Measurements from ENCODE around the gene SIVA1.

SIVA1 gene

GRCh38 chr14:104751539-104752422 is 1.2 kb upstream of the SIVA1 start:
- H3K9me2 ChIP-seq (replicated peaks; ENCODE audit: low read depth, low read length): no peaks in the 10 kb centered on the region
- no peaks in the 10 kb centered on the region for H3K27me3 ChIP-seq (ENCODE audit: insufficient read depth, low read length, poor library complexity, severe bottlenecking)
- H3K9ac ChIP-seq (ENCODE audit: low read depth, low read length, poor library complexity, severe bottlenecking): peak overlapping the region; percentile 98
- peaks cover 36% of the 10 kb centered on the region for H3K4me1 ChIP-seq (ENCODE audit: insufficient read depth, low read length, poor library complexity, severe bottlenecking)
- H2AFZ ChIP-seq (ENCODE audit: low read length): peak overlapping the region; percentile 100
- no peaks in the 10 kb centered on the region for H3F3A ChIP-seq (ENCODE audit: low read depth)
- H3K79me2 ChIP-seq (ENCODE audit: insufficient read depth, low read length): peaks cover 38% of the 10 kb centered on the region
- H3K4me2 ChIP-seq (ENCODE audit: low read depth, low read length, poor library complexity, severe bottlenecking): peak overlapping the region; percentile 93
- H3K36me3 ChIP-seq (ENCODE audit: insufficient read depth, low read length): peaks cover 9% of the 10 kb centered on the region; the same call in 1 of the 2 replicates
- peaks cover 36% of the 10 kb centered on the region for H4K20me1 ChIP-seq (ENCODE audit: insufficient read depth, low read length, poor library complexity, severe bottlenecking)
- no peak for TF ChIP-seq EZH2phosphoT487 (IDR thresholded peaks at IDR 0.05; ENCODE audit: borderline replicate concordance)
- TF ChIP-seq, protein P1, sequence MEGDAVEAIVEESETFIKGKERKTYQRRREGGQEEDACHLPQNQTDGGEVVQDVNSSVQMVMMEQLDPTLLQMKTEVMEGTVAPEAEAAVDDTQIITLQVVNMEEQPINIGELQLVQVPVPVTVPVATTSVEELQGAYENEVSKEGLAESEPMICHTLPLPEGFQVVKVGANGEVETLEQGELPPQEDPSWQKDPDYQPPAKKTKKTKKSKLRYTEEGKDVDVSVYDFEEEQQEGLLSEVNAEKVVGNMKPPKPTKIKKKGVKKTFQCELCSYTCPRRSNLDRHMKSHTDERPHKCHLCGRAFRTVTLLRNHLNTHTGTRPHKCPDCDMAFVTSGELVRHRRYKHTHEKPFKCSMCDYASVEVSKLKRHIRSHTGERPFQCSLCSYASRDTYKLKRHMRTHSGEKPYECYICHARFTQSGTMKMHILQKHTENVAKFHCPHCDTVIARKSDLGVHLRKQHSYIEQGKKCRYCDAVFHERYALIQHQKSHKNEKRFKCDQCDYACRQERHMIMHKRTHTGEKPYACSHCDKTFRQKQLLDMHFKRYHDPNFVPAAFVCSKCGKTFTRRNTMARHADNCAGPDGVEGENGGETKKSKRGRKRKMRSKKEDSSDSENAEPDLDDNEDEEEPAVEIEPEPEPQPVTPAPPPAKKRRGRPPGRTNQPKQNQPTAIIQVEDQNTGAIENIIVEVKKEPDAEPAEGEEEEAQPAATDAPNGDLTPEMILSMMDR (conservative IDR thresholded peaks at IDR 0.05; ENCODE audit: low read length): peak; percentile 70
- peak overlapping the region; percentile 98 for H3K4me3 ChIP-seq (ENCODE audit: low read length, poor library complexity, severe bottlenecking)
- no peaks in the 10 kb centered on the region for H3K9me3 ChIP-seq (ENCODE audit: insufficient read depth, low read depth, low read length)

GRCh38 chr14:104752423-104752734 is 568 bp upstream of the SIVA1 start:
- Histone ChIP-seq H2AFZ (ENCODE audit: low read length) (peak overlapping the region; percentile 100), H3K4me2 (ENCODE audit: low read depth, low read length, poor library complexity, severe bottlenecking) (peak overlapping the region; percentile 93), H3F3A (ENCODE audit: low read depth) (no peaks in the 10 kb centered on the region), H3K4me3 (ENCODE audit: low read length, poor library complexity, severe bottlenecking) (peak overlapping the region; percentile 98), H3K9me3 (ENCODE audit: insufficient read depth, low read depth, low read length) (no peaks in the 10 kb centered on the region), H3K27me3 (ENCODE audit: insufficient read depth, low read length, poor library complexity, severe bottlenecking) (no peaks in the 10 kb centered on the region), H3K36me3 (ENCODE audit: insufficient read depth, low read length) (peaks cover 13% of the 10 kb centered on the region; the same call in 1 of the 2 replicates), H4K20me1 (ENCODE audit: insufficient read depth, low read length, poor library complexity, severe bottlenecking) (peaks cover 41% of the 10 kb centered on the region), H3K79me2 (ENCODE audit: insufficient read depth, low read length) (peaks cover 44% of the 10 kb centered on the region), H3K9ac (ENCODE audit: low read depth, low read length, poor library complexity, severe bottlenecking) (peak overlapping the region; percentile 98), H3K4me1 (ENCODE audit: insufficient read depth, low read length, poor library complexity, severe bottlenecking) (peaks cover 42% of the 10 kb centered on the region), H3K9me2 (replicated peaks; ENCODE audit: low read depth, low read length) (no peaks in the 10 kb centered on the region)
- TF ChIP-seq, protein P1 (conservative IDR thresholded peaks at IDR 0.05; ENCODE audit: low read length): no peak
- no peak for TF ChIP-seq EZH2phosphoT487 (IDR thresholded peaks at IDR 0.05; ENCODE audit: borderline replicate concordance)

- H3K4me1 ChIP-seq (ENCODE audit: insufficient read depth, low read length, poor library complexity, severe bottlenecking): peaks cover 48% of the 10 kb centered on the region
- peak overlapping the region; percentile 99 for H3K4me2 ChIP-seq (ENCODE audit: low read depth, low read length, poor library complexity, severe bottlenecking)
- peak overlapping the region; percentile 88 for H3K4me3 ChIP-seq (ENCODE audit: low read length, poor library complexity, severe bottlenecking)
- H3K9me3 ChIP-seq (ENCODE audit: insufficient read depth, low read depth, low read length): no peaks in the 10 kb centered on the region
- no peaks in the 10 kb centered on the region for H3K27me3 ChIP-seq (ENCODE audit: insufficient read depth, low read length, poor library complexity, severe bottlenecking)
- H3K9ac ChIP-seq (ENCODE audit: low read depth, low read length, poor library complexity, severe bottlenecking): peak overlapping the region; percentile 95
- no peak overlapping the region for H2AFZ ChIP-seq (ENCODE audit: low read length)
- H3K36me3 ChIP-seq (ENCODE audit: insufficient read depth, low read length): peaks cover 23% of the 10 kb centered on the region; the same call in 1 of the 2 replicates
- H3K79me2 ChIP-seq (ENCODE audit: insufficient read depth, low read length): peaks cover 57% of the 10 kb centered on the region
- H4K20me1 ChIP-seq (ENCODE audit: insufficient read depth, low read length, poor library complexity, severe bottlenecking): peaks cover 47% of the 10 kb centered on the region
- no peaks in the 10 kb centered on the region for H3F3A ChIP-seq (ENCODE audit: low read depth)
- TF ChIP-seq, protein P1 (conservative IDR thresholded peaks at IDR 0.05; ENCODE audit: low read length): no peak
- no peak for TF ChIP-seq EZH2phosphoT487 (IDR thresholded peaks at IDR 0.05; ENCODE audit: borderline replicate concordance)
- no peaks in the 10 kb centered on the region for H3K9me2 ChIP-seq (replicated peaks; ENCODE audit: low read depth, low read length)
These were observed 723 bp downstream of the SIVA1 start for GRCh38 chr14:104753528-104754212.
